GM19099 (cell line): ENCODE data around the gene BTBD8.

Experiments
- POLR2A ChIP-seq: IDR thresholded peaks from 3 replicates; pipeline ENCODE4 v1.6.1; 2011; ENCODE audit warnings: low read depth; ENCODE audit not compliant: insufficient read length; ENCODE audit errors: extremely low read depth

BTBD8 gene

GRCh38 chr1:92211166-92211565, 131.0 kb downstream of the BTBD8 start:
- no peak for TF ChIP-seq POLR2A

GRCh38 chr1:92217721-92218120, 137.6 kb downstream of the BTBD8 start, which contains the start of gene C1orf146:
C1orf146 (plus strand) TSS chr1:92217915; CDS start chr1:92231421, 13,506 bp downstream.
- no peak for TF ChIP-seq POLR2A

- no peak for TF ChIP-seq POLR2A
Observed at GRCh38 chr1:92218559-92218958, 138.4 kb downstream of the BTBD8 start.

- TF ChIP-seq POLR2A, result no peak
Observed at GRCh38 chr1:92219028-92219427, 138.9 kb downstream of the BTBD8 start.

- TF ChIP-seq POLR2A, result no peak
Observed at GRCh38 chr1:92228401-92228800, 148.3 kb downstream of the BTBD8 start.

- TF ChIP-seq POLR2A, result no peak
Observed at GRCh38 chr1:92230736-92231135, 150.6 kb downstream of the BTBD8 start.
